GM23338 (cell line): ENCODE measurements around the gene TAF3. TPM values are rescaled to one million over a fixed set of nuclear protein-coding genes. Genes with fewer than 3 reads are reported as not detected.

Experiments
- ATAC-seq: fragments of 200-7000 bp; cut with Tn5 transposase; 3 replicates; pipeline ENCODE4 v1.9.1; 2020
- DNase-seq: peaks from one replicate; pipeline ENCODE4 v3.0.0-alpha.2; 2015; ENCODE audit warnings: low spot score
- H2AFZ ChIP-seq: fragments of 200-600 bp; sonication (generic); 2 replicates; pipeline ENCODE4 v1.8.0; 2016; ENCODE audit warnings: antibody characterized with exemption, mild to moderate bottlenecking, moderate library complexity
- H3F3A ChIP-seq: fragments of 200-600 bp; sonication (generic); replicated peaks from 2 replicates; pipeline ENCODE4 v1.8.0; 2017; ENCODE audit warnings: antibody characterized with exemption, mixed run types, low read depth
- H3K27ac ChIP-seq: fragments of 200-600 bp; sonication (generic); 2 replicates; pipeline ENCODE4 v1.6.1; 2016; ENCODE audit warnings: low read depth
- H3K27me3 ChIP-seq: fragments of 200-600 bp; sonication (generic); 2 replicates; pipeline ENCODE4 v1.8.0; 2016; ENCODE audit warnings: mild to moderate bottlenecking, mixed run types, moderate library complexity; ENCODE audit not compliant: insufficient read depth
- H3K36me3 ChIP-seq: fragments of 200-600 bp; sonication (generic); 2 replicates; pipeline ENCODE4 v1.8.0; 2016; ENCODE audit warnings: mild to moderate bottlenecking; ENCODE audit not compliant: insufficient read depth
- H3K4me1 ChIP-seq: fragments of 200-600 bp; sonication (generic); 2 replicates; pipeline ENCODE4 v1.8.0; 2016; ENCODE audit warnings: mild to moderate bottlenecking, moderate library complexity; ENCODE audit not compliant: insufficient read depth
- H3K4me2 ChIP-seq: fragments of 200-600 bp; sonication (generic); 2 replicates; pipeline ENCODE4 v1.7.1; 2017; ENCODE audit warnings: mixed run types
- H3K4me3 ChIP-seq: fragments of 200-600 bp; sonication (generic); 2 replicates; pipeline ENCODE4 v1.6.1; 2016; ENCODE audit warnings: mixed run types
- H3K79me2 ChIP-seq: fragments of 200-600 bp; sonication (generic); replicated peaks from 2 replicates; pipeline ENCODE4 v1.8.0; 2017; ENCODE audit warnings: mild to moderate bottlenecking; ENCODE audit not compliant: insufficient read depth
- H3K9me2 ChIP-seq: fragments of 200-600 bp; sonication (generic); 2 replicates; pipeline ENCODE4 v1.8.0; 2017; ENCODE audit not compliant: insufficient read depth
- H4K20me1 ChIP-seq: fragments of 200-600 bp; sonication (generic); replicated peaks from 2 replicates; pipeline ENCODE4 v1.8.0; 2017; ENCODE audit warnings: mild to moderate bottlenecking; ENCODE audit not compliant: insufficient read depth
- H3K27ac Mint-ChIP-seq: 2 replicates; pipeline ENCODE4 v1.8.0; 2020; ENCODE audit warnings: inconsistent platforms, mild to moderate bottlenecking, moderate library complexity, mixed read lengths
- H3K27me3 Mint-ChIP-seq: 3 replicates; pipeline ENCODE4 v1.8.0; 2022; ENCODE audit warnings: low read depth, mild to moderate bottlenecking, moderate library complexity, mixed read lengths, inconsistent platforms; ENCODE audit not compliant: insufficient read depth, poor library complexity
- H3K36me3 Mint-ChIP-seq: 3 replicates; pipeline ENCODE4 v1.8.0; 2021; ENCODE audit warnings: low read depth, mild to moderate bottlenecking, inconsistent platforms, moderate library complexity, mixed read lengths
- H3K4me1 Mint-ChIP-seq: 3 replicates; pipeline ENCODE4 v1.8.0; 2020; ENCODE audit warnings: mild to moderate bottlenecking, inconsistent platforms, mixed read lengths
- H3K4me3 Mint-ChIP-seq: 3 replicates; pipeline ENCODE4 v1.8.0; 2021; ENCODE audit warnings: moderate library complexity, mild to moderate bottlenecking, inconsistent platforms, mixed read lengths
- H3K9me3 Mint-ChIP-seq: 3 replicates; pipeline ENCODE4 v1.8.0; 2020; ENCODE audit warnings: moderate library complexity, mild to moderate bottlenecking, inconsistent platforms, mixed read lengths
- CREB1 ChIP-seq: fragments of 250-450 bp; sonication (Bioruptor Pico); IDR thresholded peaks from 2 replicates; pipeline ENCODE4 v1.5.0; 2020; ENCODE audit warnings: low read depth, mild to moderate bottlenecking, moderate library complexity
- CTCF ChIP-seq, 2 experiments: fragments of 200-600 bp in 1 of 2; sonication (generic) in 1 of 2; conservative IDR thresholded peaks; 2 replicates each; pipeline versions ENCODE4 v1.5.1 to v1.6.1; 2016 to 2017; ENCODE audit warnings: antibody characterized with exemption in 2 of 2, low read depth in 2 of 2, mild to moderate bottlenecking in 2 of 2, moderate library complexity in 1 of 2
- ETS1 ChIP-seq: IDR thresholded peaks from 2 replicates; pipeline ENCODE4 v1.6.1; 2016; ENCODE audit warnings: antibody characterized with exemption
- EZH2 ChIP-seq: fragments of 200-600 bp; sonication (generic); IDR thresholded peaks from one replicate; pipeline ENCODE4 v1.8.0; 2017; ENCODE audit warnings: antibody characterized with exemption, mild to moderate bottlenecking, low read depth; ENCODE audit not compliant: unreplicated experiment
- EZH2phosphoT487 ChIP-seq: fragments of 200-600 bp; sonication (generic); IDR thresholded peaks from one replicate; pipeline ENCODE4 v1.8.1; 2018; ENCODE audit warnings: antibody characterized with exemption; ENCODE audit not compliant: unreplicated experiment
- JUNB ChIP-seq: IDR thresholded peaks from one replicate; pipeline ENCODE4 v1.6.1; 2016; ENCODE audit warnings: antibody characterized with exemption; ENCODE audit not compliant: unreplicated experiment
- NANOG ChIP-seq: IDR thresholded peaks from 2 replicates; pipeline ENCODE4 v1.6.1; 2016; ENCODE audit warnings: antibody characterized with exemption, borderline replicate concordance
- POLR2AphosphoS5 ChIP-seq: IDR thresholded peaks from 2 replicates; pipeline ENCODE4 v1.6.1; 2016; ENCODE audit warnings: antibody characterized with exemption, low read depth
- REST ChIP-seq: IDR thresholded peaks from one replicate; pipeline ENCODE4 v1.6.1; 2018; ENCODE audit warnings: antibody characterized with exemption; ENCODE audit not compliant: unreplicated experiment
- STAT1 ChIP-seq: IDR thresholded peaks from one replicate; pipeline ENCODE4 v1.6.1; 2016; ENCODE audit warnings: antibody characterized with exemption; ENCODE audit not compliant: unreplicated experiment
- ZNF114 ChIP-seq: fragments of 250-450 bp; sonication (Bioruptor Pico); IDR thresholded peaks from 2 replicates; pipeline ENCODE4 v1.5.0; 2020; ENCODE audit warnings: mild to moderate bottlenecking, moderate library complexity
- ZNF331 ChIP-seq: fragments of 250-450 bp; sonication (Bioruptor Pico); IDR thresholded peaks from 2 replicates; pipeline ENCODE4 v1.5.0; 2020; ENCODE audit warnings: low read depth, mild to moderate bottlenecking, moderate library complexity
- ZNF462 ChIP-seq: fragments of 250-450 bp; sonication (Bioruptor Pico); IDR thresholded peaks from 2 replicates; pipeline ENCODE4 v1.5.0; 2020; ENCODE audit warnings: mild to moderate bottlenecking, moderate library complexity
- polyA plus RNA-seq: library from polyadenylated mRNA; unstranded; fragments of >200 nt; fragmentation: Nextera tagmentation; extraction: Ambion mirVana; gene quantifications from 2 replicates; pipeline ENCODE4 v1.2.1, GENCODE V29; 2016
- total RNA-seq: library from RNA; depleted of rRNA; stranded (reverse); fragments of >200 nt; shearing (Covaris generic); gene quantifications from 2 replicates; pipeline ENCODE4 v1.2.3, GENCODE V29; 2014

The TAF3 gene
- total and polyA plus RNA-seq, 2 experiments from 2014 or later: 6.4 to 15.2 TPM

GRCh38 chr10:7944215-7944480 lies 125.8 kb downstream of the TAF3 start:
- H3K9me3 Mint-ChIP-seq: no peaks in the 10 kb centered on the region
- H3K27me3 Mint-ChIP-seq: peaks cover 11% of the 10 kb centered on the region
- H3K36me3 Mint-ChIP-seq: no peaks in the 10 kb centered on the region
- Histone ChIP-seq H2AFZ (no peak overlapping the region), H3K9me2 (no peaks in the 10 kb centered on the region), H3K27me3 (no peaks in the 10 kb centered on the region), H4K20me1 (no peaks in the 10 kb centered on the region), H3K79me2 (peaks cover 14% of the 10 kb centered on the region), H3K4me1 (peaks cover 36% of the 10 kb centered on the region), H3K4me2 (no peak overlapping the region), H3K27ac (no peak overlapping the region), H3K4me3 (no peak overlapping the region), H3K36me3 (no peaks in the 10 kb centered on the region), H3F3A (no peaks in the 10 kb centered on the region)
- H3K27ac Mint-ChIP-seq: 0 out of 2 replicates have a peak overlapping the region, but pooled peaks have one; percentile 86
- TF ChIP-seq ZNF462 (no peak), NANOG (no peak), EZH2phosphoT487 (no peak), STAT1 (no peak), CREB1 (no peak), REST (no peak), JUNB (no peak), POLR2AphosphoS5 (no peak), ETS1 (no peak), CTCF (conservative IDR thresholded peaks at IDR 0.05; ENCODE audit: low read depth in 2 of 2) (no peak), ZNF331 (no peak), ZNF114 (CRISPR knock-in tag) (no peak), EZH2 (no peak)
- DNase-seq (no peak), ATAC-seq (no peak)
- peaks cover 49% of the 10 kb centered on the region for H3K4me1 Mint-ChIP-seq
- H3K4me3 Mint-ChIP-seq: no peak overlapping the region
